KMS-11 (cell line): ENCODE data around the gene ZIM2.

Experiments used
- H2AFZ ChIP-seq: fragments of 200-600 bp; sonication (generic); 2 replicates; pipeline ENCODE4 v1.6.1; 2016; ENCODE audit warnings: antibody characterized with exemption, mixed run types, low read depth
- H3K27ac ChIP-seq: fragments of 200-600 bp; sonication (generic); 2 replicates; pipeline ENCODE4 v1.6.1; 2016; ENCODE audit warnings: mild to moderate bottlenecking, mixed run types
- H3K27me3 ChIP-seq: fragments of 200-600 bp; sonication (generic); 2 replicates; pipeline ENCODE4 v1.6.1; 2017; ENCODE audit warnings: mild to moderate bottlenecking, low read depth, mixed run types, moderate library complexity; ENCODE audit not compliant: insufficient read depth
- H3K36me3 ChIP-seq: fragments of 200-600 bp; sonication (generic); 2 replicates; pipeline ENCODE4 v1.6.1; 2017; ENCODE audit warnings: mild to moderate bottlenecking, mixed run types; ENCODE audit not compliant: insufficient read depth
- H3K4me1 ChIP-seq: fragments of 200-600 bp; sonication (generic); 2 replicates; pipeline ENCODE4 v1.6.1; 2016; ENCODE audit warnings: mild to moderate bottlenecking, low read depth, mixed run types; ENCODE audit not compliant: poor library complexity, severe bottlenecking
- H3K4me2 ChIP-seq: fragments of 200-600 bp; sonication (generic); 2 replicates; pipeline ENCODE4 v1.7.0; 2016; ENCODE audit warnings: mild to moderate bottlenecking, mixed run types
- H3K4me3 ChIP-seq: fragments of 200-600 bp; sonication (generic); IDR thresholded peaks from 2 replicates; pipeline ENCODE4 v1.6.1; 2017; ENCODE audit warnings: low read depth, low read length, mixed read lengths; ENCODE audit not compliant: insufficient read depth
- H3K79me2 ChIP-seq: fragments of 200-600 bp; sonication (generic); 2 replicates; pipeline ENCODE4 v1.6.1; 2016; ENCODE audit warnings: low read depth, mixed run types; ENCODE audit not compliant: insufficient read depth
- H3K9ac ChIP-seq: fragments of 200-600 bp; sonication (generic); 2 replicates; pipeline ENCODE4 v1.6.1; 2016; ENCODE audit warnings: mild to moderate bottlenecking, mixed run types
- H4K20me1 ChIP-seq: fragments of 200-600 bp; sonication (generic); 2 replicates; pipeline ENCODE4 v1.6.1; 2016; ENCODE audit warnings: mild to moderate bottlenecking, mixed run types; ENCODE audit not compliant: insufficient read depth
- CTCF ChIP-seq: fragments of 200-600 bp; sonication (generic); conservative IDR thresholded peaks from 2 replicates; pipeline ENCODE4 v1.6.1; 2017; ENCODE audit warnings: low read depth, mild to moderate bottlenecking, antibody characterized with exemption, low read length, moderate library complexity, mixed read lengths

Gene ZIM2

DNA sequence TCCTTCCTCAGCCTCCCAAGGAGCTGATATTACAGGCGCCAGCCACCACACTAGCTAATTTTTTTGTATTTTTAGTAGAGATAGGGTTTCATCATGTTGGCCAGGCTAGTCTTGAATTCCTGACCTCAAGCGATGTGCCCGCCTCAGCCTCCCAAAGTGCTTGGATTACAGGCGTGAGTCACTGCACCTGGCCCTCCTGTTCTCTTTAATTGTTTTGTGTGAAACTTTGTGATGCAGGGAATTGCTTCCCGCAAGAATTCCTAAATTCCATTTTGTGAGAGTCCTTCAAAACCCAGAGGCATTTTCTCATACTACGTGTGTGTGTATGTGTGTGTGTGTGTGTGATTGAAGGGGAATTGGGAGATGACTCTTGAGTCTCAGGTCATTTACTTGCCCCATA is 104.0 kb downstream of the ZIM2 start:
- Histone ChIP-seq H3K9ac (no peak overlapping the region), H3K4me3 (no peak overlapping the region), H3K79me2 (no peaks in the 10 kb centered on the region), H4K20me1 (no peaks in the 10 kb centered on the region), H3K27me3 (peaks cover 4% of the 10 kb centered on the region; the same call in 1 of the 2 replicates), H3K4me1 (no peaks in the 10 kb centered on the region), H2AFZ (no peak overlapping the region), H3K4me2 (no peak overlapping the region), H3K36me3 (no peaks in the 10 kb centered on the region), H3K27ac (no peak overlapping the region)
- TF ChIP-seq CTCF = no peak

- H3K4me3 ChIP-seq = no peak overlapping the region
- H3K9ac ChIP-seq = no peak overlapping the region
- no peaks in the 10 kb centered on the region for H3K36me3 ChIP-seq
- no peak for TF ChIP-seq CTCF
- no peaks in the 10 kb centered on the region for H3K4me1 ChIP-seq
- no peak overlapping the region for H2AFZ ChIP-seq
- peaks cover 4% of the 10 kb centered on the region; the same call in 1 of the 2 replicates for H3K27me3 ChIP-seq
- no peak overlapping the region for H3K27ac ChIP-seq
- no peaks in the 10 kb centered on the region for H3K79me2 ChIP-seq
- no peaks in the 10 kb centered on the region for H4K20me1 ChIP-seq
- H3K4me2 ChIP-seq = no peak overlapping the region
These were observed 107.5 kb downstream of the ZIM2 start for GRCh38 chr19:56732976-56733375.

DNA sequence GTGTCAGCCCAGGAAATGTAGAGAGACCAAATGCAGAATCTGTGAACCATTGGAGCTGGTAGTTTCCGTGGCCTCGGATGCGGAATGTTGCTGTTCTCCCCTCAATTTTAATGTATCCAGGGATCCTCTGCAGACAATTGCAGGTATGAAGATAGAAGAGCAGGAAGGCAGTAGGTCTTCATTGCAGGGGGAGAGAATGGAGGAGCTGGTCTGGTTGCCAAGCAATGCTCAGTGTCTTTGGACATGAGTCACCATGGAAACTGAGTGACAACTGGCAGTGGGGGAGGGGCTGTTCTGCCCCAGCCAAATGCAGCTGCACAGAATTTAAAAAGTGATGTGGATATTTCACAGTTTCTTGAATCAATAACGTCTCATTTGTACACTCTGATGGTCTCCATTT is 112.8 kb downstream of the ZIM2 start:
- Histone ChIP-seq H3K4me3 (no peak overlapping the region), H3K4me1 (no peaks in the 10 kb centered on the region), H3K9ac (no peak overlapping the region), H3K79me2 (no peaks in the 10 kb centered on the region), H3K4me2 (no peak overlapping the region), H3K27ac (no peak overlapping the region), H4K20me1 (no peaks in the 10 kb centered on the region), H2AFZ (no peak overlapping the region), H3K27me3 (no peaks in the 10 kb centered on the region), H3K36me3 (no peaks in the 10 kb centered on the region)
- no peak for TF ChIP-seq CTCF

DNA sequence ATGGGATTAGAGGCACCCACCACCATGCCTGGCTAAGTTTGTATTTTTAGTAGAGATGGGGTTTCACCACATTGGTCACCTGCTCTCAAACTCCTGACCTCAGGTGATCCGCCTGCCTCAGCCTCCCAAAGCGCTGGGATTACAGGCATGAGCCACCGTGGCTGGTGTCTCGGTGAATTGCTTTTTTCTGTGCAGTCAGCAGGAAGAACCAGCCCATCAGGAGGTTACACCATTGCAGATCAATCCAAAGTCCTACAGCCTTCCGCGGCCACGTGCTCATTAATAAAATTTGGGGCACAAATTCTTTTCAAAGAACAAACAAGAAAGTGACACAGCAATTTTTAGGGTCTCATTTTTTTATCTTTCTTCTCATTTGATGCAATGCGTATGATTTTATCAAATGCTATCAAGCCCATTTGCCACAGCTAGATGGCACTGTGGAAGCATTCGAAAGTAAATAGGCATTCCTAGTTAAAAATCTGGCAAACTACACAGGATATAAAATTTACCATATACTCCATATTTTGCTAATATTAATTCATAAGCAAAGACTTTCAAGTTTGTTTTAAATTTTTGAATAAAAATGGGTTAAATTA is 114.6 kb downstream of the ZIM2 start:
- no peak overlapping the region for H3K4me2 ChIP-seq
- H4K20me1 ChIP-seq = no peaks in the 10 kb centered on the region
- H3K4me3 ChIP-seq = no peak overlapping the region
- no peaks in the 10 kb centered on the region; the same call in 1 of the 2 replicates for H3K27me3 ChIP-seq
- H3K27ac ChIP-seq = no peak overlapping the region
- TF ChIP-seq CTCF = no peak; the same call in 1 of the 2 replicates
- H3K36me3 ChIP-seq = no peaks in the 10 kb centered on the region
- H2AFZ ChIP-seq = no peak overlapping the region
- H3K9ac ChIP-seq = no peak overlapping the region
- no peaks in the 10 kb centered on the region for H3K79me2 ChIP-seq
- no peaks in the 10 kb centered on the region for H3K4me1 ChIP-seq
